HUES6 (cell line): Measurements from ENCODE around the gene ARG1.
"Not testable (repeated sequence)": the region's sequence is repeated elsewhere in the genome, so short reads cannot be mapped to it uniquely, and the experiment has no call there.

ENCODE experiments used
- H3K27ac ChIP-seq: 2 replicates; pipeline ENCODE4 v1.7.0; 2013; ENCODE audit warnings: low read depth, mild to moderate bottlenecking, low read length, inconsistent platforms
- H3K27me3 ChIP-seq: 2 replicates; pipeline ENCODE4 v1.6.1; 2013; ENCODE audit warnings: low read length; ENCODE audit not compliant: control insufficient read depth, insufficient read depth
- H3K36me3 ChIP-seq: 2 replicates; pipeline ENCODE4 v1.6.1; 2013; ENCODE audit warnings: low read length; ENCODE audit not compliant: control insufficient read depth, insufficient read depth
- H3K4me1 ChIP-seq: 2 replicates; pipeline ENCODE4 v1.6.1; 2013; ENCODE audit warnings: low read length; ENCODE audit not compliant: control insufficient read depth, insufficient read depth
- H3K4me3 ChIP-seq: 2 replicates; pipeline ENCODE4 v1.5.1; 2013; ENCODE audit warnings: low read depth, low read length
- H3K9ac ChIP-seq: one replicate; pipeline ENCODE4 v1.6.1; 2013; ENCODE audit warnings: mild to moderate bottlenecking, low read length
- H3K9me3 ChIP-seq: 2 replicates; pipeline ENCODE4 v1.6.1; 2013; ENCODE audit warnings: low read depth, low read length; ENCODE audit not compliant: control insufficient read depth, insufficient read depth

The ARG1 gene

GRCh38 chr6:131572686-131573415 is at the start of gene ARG1:
TSS of gene ARG1 (plus strand) at chr6:131573226. CDS start at chr6:131573283, 57 bp downstream.
- H3K9ac ChIP-seq, result no peak within 1 kb of the TSS
- peaks cover 11% of the 10 kb centered on the region; the same call in 1 of the 2 replicates for H3K4me1 ChIP-seq
- no peaks in the 10 kb centered on the region for H3K9me3 ChIP-seq
- no peak within 1 kb of the TSS for H3K27ac ChIP-seq
- no peaks in the 10 kb centered on the region for H3K36me3 ChIP-seq
- H3K27me3 ChIP-seq, result no peaks in the 10 kb centered on the region
- H3K4me3 ChIP-seq, result no peak within 1 kb of the TSS

DNA sequence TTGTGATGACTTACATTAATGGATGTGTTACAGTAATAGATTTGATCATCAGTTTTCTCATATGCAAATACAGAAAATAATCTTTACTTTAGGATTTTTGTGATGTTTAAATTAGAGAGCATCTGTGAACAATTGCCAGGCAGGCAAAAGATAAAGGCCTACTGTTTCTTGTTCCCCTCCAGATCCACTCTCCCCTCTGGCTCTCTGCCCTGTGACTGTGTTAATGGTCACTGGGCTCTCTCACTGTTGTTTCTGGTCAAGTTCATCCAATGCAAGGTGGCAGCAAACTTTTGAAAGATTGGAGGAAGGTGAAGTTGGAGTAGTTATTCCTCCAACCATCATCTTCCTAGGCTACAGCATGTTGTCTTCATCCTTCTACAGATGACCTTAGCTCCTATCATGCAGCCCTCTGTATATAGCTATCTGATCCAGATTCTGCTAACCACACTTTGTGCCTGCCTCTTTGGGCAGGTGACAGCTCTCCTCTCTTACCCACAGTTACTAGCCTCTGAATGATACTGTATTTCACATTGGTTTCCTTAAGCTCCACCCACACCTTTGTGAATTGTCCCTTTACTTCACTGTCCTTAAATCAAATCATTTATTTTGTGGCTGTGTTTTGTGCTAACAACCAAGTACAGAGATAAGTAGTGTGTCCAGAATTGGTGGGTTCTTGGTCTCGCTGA is 48.9 kb upstream of the ARG1 start:
- Histone ChIP-seq H3K4me3 (no peak overlapping the region), H3K27ac (no peak overlapping the region), H3K36me3 (no peaks in the 10 kb centered on the region), H3K4me1 (no peaks in the 10 kb centered on the region), H3K9me3 (peaks cover 12% of the 10 kb centered on the region), H3K9ac (no peak overlapping the region), H3K27me3 (no peaks in the 10 kb centered on the region)

- Histone ChIP-seq H3K9ac (no peak overlapping the region), H3K27me3 (no peaks in the 10 kb centered on the region), H3K4me1 (no peaks in the 10 kb centered on the region), H3K36me3 (no peaks in the 10 kb centered on the region), H3K4me3 (no peak overlapping the region), H3K9me3 (peaks cover 12% of the 10 kb centered on the region), H3K27ac (no peak overlapping the region)
These were observed 48.2 kb upstream of the ARG1 start for GRCh38 chr6:131524695-131525336.

GRCh38 chr6:131530936-131531335 is 42.1 kb upstream of the ARG1 start:
- not testable (repeated sequence) for H3K36me3 ChIP-seq, H3K27ac ChIP-seq, H3K9ac ChIP-seq, H3K9me3 ChIP-seq, H3K4me1 ChIP-seq, H3K27me3 ChIP-seq, H3K4me3 ChIP-seq

DNA sequence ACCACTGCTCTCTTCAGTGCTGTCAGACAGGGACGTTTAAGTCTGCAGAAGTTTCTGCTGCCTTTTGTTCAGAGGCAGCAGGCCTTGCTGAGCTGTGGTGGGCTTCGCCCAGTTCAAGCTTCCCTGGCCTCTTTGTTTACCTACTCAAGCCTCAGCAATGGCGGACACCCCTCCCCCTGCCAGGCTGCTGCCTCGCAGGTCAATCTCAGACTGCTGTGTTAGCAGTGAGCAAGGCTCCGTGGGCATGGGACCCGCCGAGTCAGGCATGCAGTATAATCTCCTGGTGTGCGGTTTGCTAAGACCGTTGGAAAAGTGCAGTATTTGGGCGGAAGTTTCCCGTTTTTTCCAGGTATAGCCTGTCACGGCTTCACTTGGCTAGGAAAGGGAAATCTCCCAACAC is 41.3 kb upstream of the ARG1 start:
- not testable (repeated sequence) for H3K27ac ChIP-seq, H3K4me1 ChIP-seq, H3K27me3 ChIP-seq, H3K9me3 ChIP-seq, H3K4me3 ChIP-seq, H3K36me3 ChIP-seq, H3K9ac ChIP-seq

DNA sequence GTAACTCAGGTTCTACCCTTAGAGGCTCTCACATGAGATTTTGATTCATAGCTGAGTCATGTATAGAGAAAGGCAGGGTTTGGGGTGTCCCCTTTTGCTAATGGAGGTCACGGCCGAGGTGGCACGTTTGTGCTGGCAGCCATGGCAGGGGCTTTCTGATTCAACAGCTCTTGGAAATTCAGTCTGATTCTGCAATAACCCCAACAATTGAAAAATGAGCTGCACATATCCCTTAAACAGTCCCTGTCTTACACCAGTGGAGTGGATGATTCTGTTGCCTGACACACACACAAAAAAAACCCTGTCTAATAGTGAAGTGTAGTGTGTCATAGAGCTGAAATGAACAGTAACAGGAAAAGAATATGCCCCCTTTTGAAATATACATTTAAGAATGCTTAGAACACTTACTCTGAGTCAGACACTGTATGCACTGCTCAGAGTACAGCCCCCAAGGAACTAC is 40.4 kb upstream of the ARG1 start:
- Histone ChIP-seq H3K9me3 (no peaks in the 10 kb centered on the region), H3K9ac (no peak overlapping the region), H3K4me3 (no peak overlapping the region), H3K4me1 (peaks cover 6% of the 10 kb centered on the region; the same call in 1 of the 2 replicates), H3K36me3 (no peaks in the 10 kb centered on the region), H3K27ac (no peak overlapping the region), H3K27me3 (no peaks in the 10 kb centered on the region)

DNA sequence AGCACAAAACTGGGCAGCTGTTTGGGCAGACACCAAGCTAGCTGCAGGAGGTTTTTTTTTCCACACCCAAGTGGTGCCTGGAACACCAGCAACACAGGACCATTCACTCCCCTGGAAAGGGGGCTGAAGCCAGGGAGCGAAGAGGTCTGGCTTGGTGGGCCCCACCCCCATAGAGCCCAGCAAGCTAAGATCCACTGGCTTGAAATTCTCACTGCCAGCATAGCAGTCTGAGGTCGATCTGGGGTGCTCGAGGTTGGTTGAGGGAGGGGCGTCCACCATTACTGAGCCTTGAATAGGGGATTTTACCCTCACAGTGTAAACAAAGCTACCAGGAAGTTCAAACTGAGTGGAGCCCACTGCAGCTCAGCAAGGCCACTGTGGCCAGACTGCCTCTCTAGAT is 34.4 kb upstream of the ARG1 start:
- not testable (repeated sequence) for H3K27ac ChIP-seq, H3K4me3 ChIP-seq, H3K27me3 ChIP-seq, H3K9ac ChIP-seq, H3K36me3 ChIP-seq, H3K9me3 ChIP-seq, H3K4me1 ChIP-seq

- H3K9me3 ChIP-seq, result no peaks in the 10 kb centered on the region
- H3K27ac ChIP-seq, result no peak overlapping the region
- H3K9ac ChIP-seq, result no peak overlapping the region
- H3K27me3 ChIP-seq, result no peaks in the 10 kb centered on the region
- no peaks in the 10 kb centered on the region for H3K36me3 ChIP-seq
- no peaks in the 10 kb centered on the region for H3K4me1 ChIP-seq
- no peak overlapping the region for H3K4me3 ChIP-seq
These were observed 27.7 kb upstream of the ARG1 start for GRCh38 chr6:131545317-131545716.

DNA sequence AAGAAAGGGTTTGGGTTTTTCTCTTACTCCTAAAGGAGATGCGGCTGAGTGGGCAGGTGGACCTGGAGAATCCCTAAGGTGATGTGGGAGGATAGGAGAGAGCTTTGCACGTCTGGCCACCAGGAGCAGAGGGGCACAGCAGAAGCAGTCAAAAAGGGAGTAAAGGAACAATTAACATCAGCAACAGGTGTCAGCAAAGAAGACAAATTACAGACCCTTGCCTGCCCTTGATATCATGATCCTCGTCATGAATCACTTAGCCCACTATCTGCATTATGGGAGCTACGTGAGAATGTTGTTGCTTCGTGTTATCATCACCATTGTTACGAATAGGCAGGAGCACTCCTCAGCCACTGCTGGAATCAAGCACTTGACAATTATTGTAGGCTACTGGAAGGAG is 25.5 kb upstream of the ARG1 start:
- H3K4me1 ChIP-seq, result no peaks in the 10 kb centered on the region
- no peak overlapping the region for H3K27ac ChIP-seq
- no peak overlapping the region for H3K4me3 ChIP-seq
- no peaks in the 10 kb centered on the region for H3K9me3 ChIP-seq
- H3K9ac ChIP-seq, result no peak overlapping the region
- H3K36me3 ChIP-seq, result no peaks in the 10 kb centered on the region
- no peaks in the 10 kb centered on the region for H3K27me3 ChIP-seq

DNA sequence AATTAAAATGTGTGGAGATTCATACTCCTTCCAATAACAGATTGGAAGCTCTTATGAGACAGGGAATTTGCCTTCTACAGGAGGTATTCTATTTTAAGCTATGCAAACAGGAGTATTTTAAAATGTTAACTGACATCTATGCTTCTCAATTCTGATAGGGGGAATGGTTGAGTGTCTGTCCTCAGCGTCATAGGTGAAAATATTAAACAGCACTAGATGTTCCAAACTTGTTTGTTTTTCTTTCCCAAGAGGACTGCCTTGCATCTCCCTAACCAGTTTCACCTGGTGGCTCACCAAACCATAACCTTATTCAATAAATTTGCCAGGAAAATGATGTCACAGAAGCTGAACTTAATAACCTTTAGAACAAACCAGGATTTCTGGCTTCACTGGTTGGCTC is 24.6 kb upstream of the ARG1 start:
- Histone ChIP-seq H3K36me3 (no peaks in the 10 kb centered on the region), H3K4me1 (no peaks in the 10 kb centered on the region), H3K9ac (no peak overlapping the region), H3K27ac (no peak overlapping the region), H3K27me3 (no peaks in the 10 kb centered on the region), H3K9me3 (no peaks in the 10 kb centered on the region), H3K4me3 (no peak overlapping the region)

- Histone ChIP-seq H3K4me3 (no peak overlapping the region), H3K27ac (no peak overlapping the region), H3K27me3 (no peaks in the 10 kb centered on the region), H3K4me1 (no peaks in the 10 kb centered on the region), H3K9me3 (no peaks in the 10 kb centered on the region), H3K36me3 (no peaks in the 10 kb centered on the region), H3K9ac (no peak overlapping the region)
These were observed 23.2 kb upstream of the ARG1 start for GRCh38 chr6:131549811-131550210.
